Right lung (tissue), 5 donors: ENCODE results near the gene ZBTB43. TPM values are rescaled to one million over a fixed set of nuclear protein-coding genes. Genes with fewer than 3 reads are reported as not detected.

Experiments used
- DNase-seq, 2 donors: peaks; one replicate each; pipeline ENCODE4 v3.0.0-alpha.2; 2013
- polyA plus RNA-seq, 5 donors: library from polyadenylated mRNA; unstranded; fragments of 120-200 nt; gene quantifications; one replicate each; pipeline versions ENCODE4 v1.2.1 to v1.2.3, GENCODE V29; 2013; ENCODE audit warnings: inconsistent platforms in 1 of 5, low replicate concordance in 1 of 5; ENCODE audit not compliant: insufficient read length in 5 of 5, insufficient read depth in 1 of 5

The ZBTB43 gene
- polyA plus RNA-seq, 5 donors, result 12.8 to 18.0 (median 16.3) TPM

- peak in 1 of 2 donors; percentile 39 for DNase-seq
Measured at GRCh38 chr9:126885131-126885641, 80.3 kb downstream of the ZBTB43 start.

GRCh38 chr9:126886034-126886822 is 81.4 kb downstream of the ZBTB43 start:
- no peak for DNase-seq

GRCh38 chr9:126886897-126887296 is 82.1 kb downstream of the ZBTB43 start:
- DNase-seq, result no peak

Other genes with a start within 250 kb of the ZBTB43 start
- under 1 TPM; 0.04 to 0.43 (median 0.14) TPM for gene LMX1B, start 191.1 kb upstream of the ZBTB43 start, polyA plus RNA-seq
- gene ZBTB34, start 55.6 kb downstream of the ZBTB43 start, polyA plus RNA-seq, result 10 to 100 TPM; 17.4 to 25.2 (median 23.1) TPM
- gene RALGPS1, start 109.7 kb downstream of the ZBTB43 start, polyA plus RNA-seq, result 10 to 100 TPM; 19.5 to 26.4 (median 20.3) TPM